NCI-H2107 (cell line): Measurements from ENCODE around the gene ABCC10.
"Not testable (repeated sequence)": the region's sequence is repeated elsewhere in the genome, so short reads cannot be mapped to it uniquely, and the experiment has no call there.

ENCODE experiments used
- DNase-seq: peaks from one replicate; lab custom pipeline; 2025; lab: John Stamatoyannopoulos, UW

The ABCC10 gene

DNA sequence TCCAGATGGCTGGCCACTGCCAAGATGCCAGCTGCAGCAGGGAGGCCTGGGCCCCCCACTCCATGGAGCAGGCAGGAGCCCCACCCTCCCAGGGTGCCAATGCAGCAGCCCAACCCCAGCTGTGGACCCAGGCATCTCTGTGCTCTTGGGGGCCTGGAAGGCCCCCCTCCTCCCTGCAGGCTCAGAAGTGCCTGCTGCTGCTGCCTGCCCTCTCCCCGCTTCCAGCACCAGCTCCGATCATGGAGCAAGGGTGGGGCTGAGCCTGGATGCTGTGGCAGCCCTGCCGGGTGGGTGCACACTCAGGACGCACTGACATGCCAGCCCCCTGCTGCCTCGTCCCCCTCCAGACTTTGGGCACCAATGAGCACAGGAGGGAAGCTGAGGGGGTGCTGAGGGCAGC lies 14.8 kb upstream of the ABCC10 start:
- no peak for DNase-seq

DNA sequence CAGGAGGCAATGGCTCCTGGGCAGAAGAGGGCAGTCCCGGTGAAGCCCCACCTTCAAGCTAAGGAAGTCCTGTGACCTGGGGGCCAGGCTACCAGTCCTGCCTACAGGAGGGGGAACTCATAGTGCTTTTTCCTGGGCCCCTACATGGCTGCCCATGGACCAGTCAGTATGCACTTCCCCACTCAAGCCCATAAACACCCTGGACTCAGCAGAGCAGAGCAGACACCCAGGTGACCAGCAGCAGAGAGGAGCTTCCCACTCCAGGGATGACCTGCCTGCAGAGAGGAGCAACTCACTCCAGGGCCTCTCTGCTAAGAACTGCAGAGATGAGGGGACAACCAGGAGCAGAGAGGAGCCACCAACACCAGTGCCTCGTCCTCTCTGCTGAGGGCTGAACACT lies 14.3 kb upstream of the ABCC10 start:
- DNase-seq, result no peak

DNA sequence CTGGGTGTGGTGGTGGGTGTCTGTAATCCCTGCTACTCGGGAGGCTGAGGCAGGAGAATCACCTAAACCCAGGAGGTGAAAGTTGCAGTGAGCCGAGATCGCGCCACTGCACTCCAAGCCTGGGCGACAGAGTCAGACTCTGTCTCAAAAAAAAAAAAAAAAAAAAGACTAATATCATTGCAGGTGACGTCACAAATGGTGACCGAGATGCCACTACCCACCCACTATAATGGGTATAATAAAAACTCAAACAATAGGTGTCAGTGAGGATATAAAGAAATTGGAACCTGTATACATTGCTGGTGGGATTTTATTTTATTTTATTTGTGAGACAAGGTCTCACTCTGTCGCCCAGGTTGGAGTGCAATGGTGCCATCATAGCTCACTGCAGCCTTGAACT lies 12.1 kb upstream of the ABCC10 start:
- not testable (repeated sequence) for DNase-seq

DNA sequence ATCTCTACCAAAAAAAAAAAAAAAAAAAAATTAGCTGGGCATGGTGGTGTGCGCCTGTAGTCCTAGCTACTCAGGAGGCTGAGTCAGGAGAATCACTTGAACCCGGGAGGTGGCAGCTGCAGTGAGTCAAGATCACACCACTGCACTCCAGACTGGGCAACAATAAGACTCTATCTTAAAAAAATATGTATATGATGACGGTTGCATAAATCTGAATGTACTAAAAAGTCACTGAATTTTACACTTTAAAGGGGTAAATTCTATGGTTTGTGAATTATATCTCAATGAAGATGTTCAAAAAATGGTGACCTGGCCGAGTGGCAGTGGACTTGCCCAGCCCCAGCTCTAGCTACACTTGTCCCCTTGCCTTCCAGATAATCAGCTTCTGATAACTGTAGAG lies 10.4 kb upstream of the ABCC10 start:
- DNase-seq, result no peak

DNA sequence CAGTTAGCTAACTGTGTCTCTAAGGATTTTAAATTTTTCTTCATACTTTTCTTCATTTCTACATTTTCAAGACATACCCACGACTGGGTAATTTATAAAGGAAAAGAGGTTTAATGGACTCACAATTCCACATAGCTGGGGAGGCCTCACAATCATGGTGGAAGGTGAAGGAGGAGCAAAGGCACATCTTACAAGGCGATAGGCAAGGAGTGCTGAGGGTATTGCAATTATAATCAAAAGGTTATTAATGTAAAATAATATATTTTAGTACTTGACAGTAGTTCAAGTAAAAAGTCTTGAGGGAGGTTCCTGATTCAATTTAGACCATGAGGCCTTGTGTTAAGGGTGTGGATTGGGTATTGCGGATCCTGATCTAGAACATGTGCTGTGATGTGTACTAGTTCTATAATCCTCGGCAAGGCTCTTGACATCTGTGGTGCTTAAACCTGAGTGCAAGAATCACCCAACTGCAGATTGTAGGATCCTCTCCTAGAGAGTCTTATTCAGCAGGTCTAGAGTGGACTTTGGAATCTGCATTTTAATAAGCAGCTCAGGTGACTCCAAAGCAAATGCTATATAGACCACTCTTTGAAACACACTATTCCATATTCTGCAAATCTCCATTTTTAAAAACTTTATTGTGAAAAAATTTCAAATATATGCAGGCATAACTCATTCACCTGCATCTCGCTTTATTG lies 7.2 kb upstream of the ABCC10 start:
- DNase-seq, result no peak

DNA sequence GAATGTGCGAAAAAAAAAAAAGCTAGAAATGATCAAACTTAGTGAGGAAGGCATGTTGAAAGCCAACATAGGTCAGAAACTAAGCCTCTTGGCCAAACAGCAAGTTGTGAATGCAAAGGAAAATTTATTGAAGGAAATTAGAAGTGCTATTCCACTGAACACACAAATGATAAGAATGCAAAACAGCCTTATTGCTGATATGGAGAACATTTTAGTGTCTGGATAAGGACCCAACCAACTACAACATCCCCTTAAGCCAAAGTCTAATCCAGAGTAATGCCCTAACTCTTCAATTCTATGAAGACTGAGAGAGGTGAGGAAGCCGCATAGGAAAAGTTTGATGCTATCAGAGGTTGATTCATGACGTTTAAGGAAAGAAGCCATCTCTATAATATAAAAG lies 5.5 kb upstream of the ABCC10 start:
- DNase-seq, result no peak

DNA sequence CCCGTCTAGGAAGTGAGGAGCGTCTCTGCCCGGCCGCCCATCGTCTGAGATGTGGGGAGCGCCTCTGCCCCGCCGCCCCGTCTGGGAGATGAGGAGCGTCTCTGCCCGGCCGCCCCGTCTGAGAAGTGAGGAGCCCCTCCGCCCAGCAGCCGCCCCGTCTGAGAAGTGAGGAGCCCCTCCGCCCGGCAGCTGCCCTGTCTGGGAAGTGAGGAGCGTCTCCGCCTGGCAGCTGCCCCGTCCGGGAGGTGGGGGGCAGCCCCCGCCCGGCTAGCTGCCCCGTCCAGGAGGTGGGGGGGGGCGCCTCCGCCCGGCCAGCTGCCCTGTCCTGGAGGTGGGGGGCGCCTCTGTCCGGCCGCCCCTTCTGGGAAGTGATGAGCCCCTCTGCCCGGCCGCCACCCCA lies 2.3 kb upstream of the ABCC10 start:
- DNase-seq, result not testable (repeated sequence)

DNA sequence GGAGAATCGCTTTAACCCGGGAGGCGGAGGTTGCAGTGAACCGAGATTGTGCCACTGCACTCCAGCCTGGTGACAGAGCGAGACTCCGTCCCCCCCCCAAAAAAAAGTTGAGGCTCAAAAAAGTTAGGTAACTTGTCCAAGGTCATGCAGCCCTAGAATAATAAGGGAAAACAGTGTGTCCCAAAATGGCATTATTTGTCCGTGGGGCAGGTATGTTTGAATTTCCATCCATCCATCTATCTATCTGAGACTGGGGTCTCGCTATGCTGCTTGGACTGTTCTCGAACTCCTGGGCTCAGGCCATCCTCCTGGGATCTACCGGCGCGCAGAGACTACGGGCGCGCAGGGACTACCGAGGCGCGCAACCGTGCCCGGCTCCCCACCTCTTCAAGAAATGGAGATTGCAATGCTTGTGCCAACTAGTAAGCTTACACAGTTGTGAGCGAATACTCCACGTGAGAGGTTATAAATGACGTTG lies 374 bp upstream of the ABCC10 start:
- DNase-seq, result no peak

DNA sequence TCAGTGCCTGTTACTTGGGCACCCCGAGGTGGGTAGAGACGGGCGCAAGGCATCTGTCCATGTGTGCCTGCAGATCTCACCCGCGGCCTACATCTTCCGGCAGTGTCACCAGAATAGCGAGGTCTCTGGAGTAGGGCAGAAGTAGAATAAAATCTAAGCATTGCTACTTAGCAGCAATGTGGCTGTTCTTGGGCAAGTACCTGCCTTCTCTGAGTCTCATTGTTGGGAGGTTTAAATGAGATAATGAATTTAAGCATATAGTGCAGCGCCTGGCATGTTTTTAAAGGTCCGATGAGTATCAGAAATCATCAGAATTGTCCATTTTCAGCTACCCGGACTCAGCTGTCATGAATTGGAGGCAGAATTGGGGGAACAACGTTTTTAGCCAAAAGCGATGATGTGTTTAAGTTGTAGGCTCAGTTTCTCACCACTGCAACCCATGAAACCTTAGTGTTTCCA lies 800 bp downstream of the ABCC10 start:
- DNase-seq, result no peak

DNA sequence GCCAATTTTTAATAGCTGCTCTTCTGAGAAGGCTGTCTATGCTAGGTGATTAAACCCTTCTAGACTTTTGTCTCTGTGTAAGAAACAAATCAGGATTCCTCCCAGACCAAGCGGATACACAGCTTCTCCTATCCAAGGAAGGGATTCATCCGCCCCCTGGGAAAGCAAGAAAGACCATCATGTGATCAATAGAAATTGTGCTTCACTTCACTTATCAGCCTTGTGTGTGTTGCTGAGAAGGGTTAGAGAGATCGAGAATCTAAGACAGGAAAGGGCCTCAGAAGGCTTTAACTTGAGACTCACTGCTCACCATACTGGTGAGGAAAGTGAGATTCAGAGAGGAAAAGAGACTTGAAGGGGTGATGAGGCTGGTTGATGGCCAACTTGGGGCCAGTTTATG lies 1.5 kb downstream of the ABCC10 start:
- DNase-seq, result no peak

DNA sequence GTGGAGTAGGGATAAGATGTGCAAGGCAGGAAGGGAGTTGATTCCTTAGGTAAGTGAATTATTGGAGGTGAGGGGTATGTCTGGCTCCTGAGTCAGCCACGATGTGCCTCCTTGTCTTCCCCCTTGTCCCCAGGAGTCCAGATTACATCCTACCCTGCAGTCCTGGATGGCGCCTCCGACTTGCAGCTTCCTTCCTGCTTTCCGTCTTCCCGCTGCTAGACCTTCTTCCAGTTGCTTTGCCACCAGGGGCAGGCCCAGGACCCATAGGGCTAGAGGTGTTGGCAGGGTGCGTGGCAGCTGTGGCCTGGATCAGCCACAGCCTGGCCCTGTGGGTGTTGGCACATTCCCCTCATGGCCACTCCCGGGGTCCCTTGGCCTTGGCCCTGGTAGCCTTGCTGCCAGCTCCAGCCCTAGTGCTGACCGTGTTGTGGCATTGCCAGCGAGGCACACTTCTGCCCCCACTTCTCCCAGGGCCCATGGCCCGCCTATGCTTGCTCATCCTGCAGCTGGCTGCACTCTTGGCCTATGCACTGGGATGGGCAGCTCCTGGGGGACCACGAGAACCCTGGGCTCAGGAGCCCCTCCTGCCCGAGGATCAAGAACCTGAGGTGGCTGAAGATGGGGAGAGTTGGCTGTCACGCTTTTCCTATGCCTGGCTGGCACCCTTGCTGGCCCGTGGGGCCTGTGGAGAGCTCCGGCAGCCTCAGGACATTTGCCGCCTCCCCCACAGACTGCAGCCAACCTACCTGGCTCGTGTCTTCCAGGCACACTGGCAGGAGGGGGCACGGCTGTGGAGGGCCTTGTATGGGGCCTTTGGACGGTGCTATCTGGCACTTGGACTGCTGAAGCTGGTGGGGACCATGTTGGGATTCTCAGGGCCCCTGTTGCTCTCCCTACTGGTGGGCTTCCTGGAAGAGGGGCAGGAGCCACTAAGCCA lies 4.9 kb downstream of the ABCC10 start:
- DNase-seq, result no peak

DNA sequence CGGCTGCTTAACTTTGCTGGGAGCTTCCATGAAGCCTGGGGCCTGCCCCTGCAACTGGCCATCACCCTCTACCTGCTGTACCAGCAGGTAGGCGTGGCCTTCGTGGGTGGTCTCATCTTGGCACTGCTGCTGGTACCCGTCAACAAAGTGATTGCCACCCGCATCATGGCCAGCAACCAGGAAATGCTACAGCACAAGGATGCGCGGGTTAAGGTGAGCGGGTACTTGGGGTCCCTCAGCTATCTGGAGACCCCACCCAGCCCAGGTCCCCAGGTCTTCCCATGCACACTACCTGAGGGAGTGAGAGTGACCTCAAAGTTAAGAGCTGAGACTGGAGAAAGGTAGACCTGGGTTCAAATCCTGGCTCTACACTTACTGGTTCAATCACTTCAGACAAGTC lies 5.8 kb downstream of the ABCC10 start:
- DNase-seq, result no peak

DNA sequence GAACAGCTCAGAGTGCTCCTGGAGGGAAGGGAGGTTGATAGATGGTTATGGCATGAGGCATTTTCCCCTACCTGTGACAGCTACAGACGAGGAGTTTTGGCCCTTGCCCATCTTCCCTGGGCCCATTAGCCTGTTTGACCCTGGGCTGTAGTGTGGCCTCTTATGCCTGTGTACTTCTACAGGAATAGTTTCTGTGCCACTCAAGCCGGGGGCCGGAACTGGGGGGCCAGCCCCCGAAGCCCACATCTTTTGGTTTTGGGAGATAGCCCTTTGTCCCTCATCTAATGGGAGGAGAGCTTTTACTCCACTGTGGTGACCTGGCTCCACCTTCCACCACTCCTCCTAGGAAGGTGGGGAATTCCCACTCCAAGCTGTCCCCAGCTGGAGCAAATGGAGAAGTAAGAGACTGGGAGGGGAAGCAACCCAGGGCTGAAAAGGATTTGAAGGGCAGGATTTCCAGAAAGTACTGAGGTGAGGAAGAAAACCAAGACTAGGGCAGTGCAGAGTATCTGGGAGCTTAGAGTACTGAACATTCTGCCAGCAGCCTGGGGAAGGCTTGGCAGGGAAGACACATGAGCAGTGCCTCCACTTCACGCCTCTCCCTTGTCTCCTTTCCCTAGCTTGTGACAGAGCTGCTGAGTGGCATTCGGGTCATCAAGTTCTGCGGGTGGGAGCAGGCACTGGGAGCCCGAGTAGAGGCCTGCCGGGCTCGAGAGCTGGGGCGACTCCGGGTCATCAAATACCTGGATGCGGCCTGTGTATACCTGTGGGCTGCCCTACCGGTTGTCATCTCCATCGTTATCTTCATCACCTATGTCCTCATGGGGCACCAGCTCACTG lies 6.9 kb downstream of the ABCC10 start:
- no peak for DNase-seq

DNA sequence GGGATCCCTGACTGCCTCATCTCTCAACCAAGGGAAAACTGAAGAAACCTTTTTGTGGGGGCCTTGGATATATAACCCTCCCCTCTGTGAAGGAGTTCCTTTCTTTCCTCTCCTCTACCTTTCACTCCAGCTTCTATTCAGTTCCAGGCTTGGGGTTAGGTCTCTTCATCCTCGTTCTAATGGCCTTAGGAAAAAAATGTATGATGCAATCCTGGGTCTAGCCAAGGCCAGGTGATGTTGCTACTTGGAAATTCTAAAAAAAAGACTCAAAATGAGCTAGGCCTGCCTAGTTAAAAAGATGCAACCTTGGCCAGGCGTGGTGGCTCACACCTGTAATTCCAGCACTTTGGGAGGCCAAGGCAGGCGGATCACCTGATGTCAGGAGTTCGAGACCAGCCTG lies 7.6 kb downstream of the ABCC10 start:
- no peak for DNase-seq

DNA sequence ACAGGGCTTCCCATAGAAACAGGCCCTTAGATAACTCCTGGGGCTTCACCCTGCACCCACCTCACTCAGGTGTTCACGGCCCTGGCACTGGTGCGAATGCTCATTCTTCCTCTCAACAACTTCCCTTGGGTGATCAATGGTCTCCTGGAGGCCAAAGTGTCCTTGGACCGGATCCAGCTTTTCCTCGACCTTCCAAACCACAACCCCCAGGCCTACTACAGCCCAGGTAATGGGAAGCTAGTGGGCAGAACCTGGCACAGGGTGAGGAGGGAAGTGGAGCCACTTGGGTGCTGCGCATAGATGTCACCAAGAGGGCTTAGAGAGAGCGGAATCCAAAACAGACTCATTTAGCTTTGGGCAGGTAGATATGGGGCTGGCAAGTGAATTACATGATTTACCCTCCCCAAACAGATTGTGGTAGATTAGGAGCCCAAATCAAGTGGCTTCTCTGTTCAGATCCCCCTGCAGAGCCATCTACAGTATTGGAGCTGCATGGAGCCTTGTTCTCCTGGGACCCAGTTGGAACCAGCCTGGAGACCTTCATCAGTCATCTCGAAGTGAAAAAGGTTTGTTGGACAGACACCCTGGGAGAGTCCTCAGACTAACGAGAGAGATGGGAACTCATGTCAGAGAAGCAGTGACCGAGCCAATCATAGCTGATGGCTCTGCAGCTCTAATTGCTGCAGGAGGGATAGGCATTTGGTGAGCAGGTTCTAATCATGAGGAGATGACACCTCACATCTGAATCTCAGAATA lies 8.5 kb downstream of the ABCC10 start:
- no peak for DNase-seq

DNA sequence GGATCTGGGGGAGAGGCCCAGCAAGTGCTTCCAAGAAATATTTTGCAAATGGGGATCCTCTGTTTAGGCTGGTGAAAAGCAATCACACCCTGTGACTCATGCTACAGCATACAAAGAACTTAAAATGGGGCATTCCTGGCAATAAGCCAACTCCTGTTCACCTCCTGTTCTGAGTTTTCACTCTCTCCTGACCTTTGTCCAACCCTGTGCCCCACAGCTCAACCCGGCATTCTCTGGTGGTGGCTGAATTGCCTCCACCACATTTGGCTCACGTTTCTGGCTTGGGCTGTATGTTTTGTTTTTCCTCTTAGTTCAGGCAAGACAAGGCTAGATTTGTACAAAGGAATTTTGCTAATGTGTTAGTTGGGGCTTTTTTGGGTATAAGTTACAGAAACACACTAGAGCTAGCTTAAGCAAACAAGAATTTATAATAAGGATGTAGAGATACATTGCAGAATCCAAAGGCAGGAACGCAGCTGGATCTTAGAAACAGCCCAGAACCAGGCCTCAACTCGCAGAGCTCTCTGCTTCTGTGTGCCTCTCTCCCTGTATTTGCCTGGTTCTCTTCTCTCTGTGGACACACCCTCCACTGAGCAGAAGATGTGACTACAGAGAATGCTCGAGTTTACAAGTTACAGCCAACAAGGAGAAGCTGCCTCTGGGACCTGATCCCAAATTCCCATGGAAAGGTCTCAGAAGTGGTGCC lies 9.4 kb downstream of the ABCC10 start:
- no peak for DNase-seq

DNA sequence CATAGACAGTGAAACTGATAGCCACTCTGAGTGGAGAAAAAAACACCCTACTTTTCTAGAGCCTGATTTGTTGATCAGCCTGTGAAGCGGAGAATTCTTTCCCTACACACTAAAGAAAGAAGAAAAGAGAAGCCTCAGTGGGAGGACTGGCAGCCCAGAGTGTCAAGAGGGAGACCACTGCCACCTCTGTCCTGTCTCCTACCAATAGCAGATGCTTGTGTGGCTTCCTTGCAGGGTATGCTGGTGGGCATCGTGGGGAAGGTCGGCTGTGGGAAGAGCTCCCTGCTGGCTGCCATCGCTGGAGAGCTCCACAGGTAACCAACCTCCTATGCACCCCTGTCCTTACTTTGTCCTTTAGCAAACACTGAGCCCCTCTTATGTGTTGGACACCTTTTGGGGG lies 10.4 kb downstream of the ABCC10 start:
- DNase-seq, result no peak

DNA sequence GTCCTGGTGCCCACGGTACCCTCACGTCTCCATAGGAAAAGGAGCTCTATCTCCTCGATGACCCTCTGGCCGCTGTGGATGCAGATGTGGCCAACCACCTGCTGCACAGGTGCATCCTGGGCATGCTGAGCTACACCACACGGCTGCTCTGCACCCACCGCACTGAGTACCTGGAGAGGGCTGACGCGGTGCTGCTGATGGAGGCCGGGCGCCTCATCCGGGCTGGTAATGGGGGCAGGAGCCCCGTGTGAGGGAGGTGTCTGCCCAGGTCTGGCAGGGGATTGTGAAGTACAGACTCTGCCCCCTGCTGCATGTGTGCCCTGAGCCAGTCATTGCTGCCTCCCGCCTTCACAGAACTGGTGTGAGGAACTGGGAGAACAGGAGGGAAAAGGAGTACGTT lies 15.6 kb downstream of the ABCC10 start:
- DNase-seq, result no peak

DNA sequence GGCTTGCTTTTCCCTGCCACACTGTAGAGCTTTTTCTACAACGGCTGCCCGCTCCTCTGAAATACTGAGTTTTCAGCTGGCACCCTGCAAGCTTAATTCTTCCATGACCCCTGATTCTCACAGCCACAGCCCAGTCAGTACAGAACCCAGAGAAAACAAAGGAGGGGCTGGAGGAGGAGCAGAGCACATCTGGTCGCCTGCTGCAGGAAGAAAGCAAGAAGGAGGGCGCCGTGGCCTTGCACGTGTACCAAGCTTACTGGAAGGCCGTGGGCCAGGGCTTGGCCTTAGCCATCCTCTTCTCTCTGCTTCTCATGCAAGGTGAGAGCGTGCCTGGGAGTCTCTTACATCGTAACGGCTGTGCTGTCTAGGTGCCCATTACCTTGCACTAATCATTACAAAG lies 16.7 kb downstream of the ABCC10 start:
- no peak for DNase-seq

DNA sequence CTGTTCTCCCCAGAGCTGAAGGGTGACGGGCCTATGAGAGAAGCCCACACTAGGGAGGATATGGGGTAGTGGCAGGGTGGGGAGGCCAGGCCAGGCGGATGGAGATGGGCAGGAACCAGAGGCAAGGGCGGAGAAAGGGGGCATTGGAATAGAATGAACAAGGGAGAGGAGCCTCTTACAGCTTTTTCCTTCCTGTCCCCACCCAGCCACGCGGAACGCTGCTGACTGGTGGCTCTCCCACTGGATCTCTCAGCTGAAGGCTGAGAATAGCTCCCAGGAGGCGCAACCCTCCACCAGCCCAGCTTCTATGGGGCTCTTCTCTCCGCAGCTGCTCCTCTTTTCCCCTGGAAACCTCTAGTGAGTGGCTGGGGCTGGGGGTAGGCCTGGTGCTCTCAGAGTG lies 17.2 kb downstream of the ABCC10 start:
- no peak for DNase-seq

DNA sequence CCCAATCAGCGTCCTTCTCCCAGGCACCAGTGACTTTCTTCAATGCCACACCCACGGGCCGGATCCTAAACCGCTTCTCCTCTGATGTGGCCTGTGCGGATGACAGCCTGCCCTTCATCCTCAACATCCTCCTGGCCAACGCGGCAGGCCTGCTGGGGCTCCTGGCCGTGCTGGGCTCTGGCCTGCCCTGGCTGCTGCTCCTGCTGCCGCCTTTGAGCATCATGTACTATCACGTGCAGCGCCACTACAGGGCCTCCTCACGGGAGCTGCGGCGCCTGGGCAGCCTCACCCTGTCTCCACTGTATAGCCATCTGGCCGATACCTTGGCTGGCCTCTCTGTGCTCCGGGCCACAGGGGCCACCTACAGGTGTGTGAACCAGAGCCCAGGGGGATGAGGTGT lies 18.2 kb downstream of the ABCC10 start:
- DNase-seq, result no peak
